Activated CD4-positive, alpha-beta T cell treated with anti-CD3 and anti-CD28 coated beads, Interleukin-2, amount 50 U/mL, for 4 hours (primary cell): ENCODE data around the gene PDX1.

Source experiments
- DNase-seq, 2 experiments: peaks; one replicate each; pipeline ENCODE4 v3.0.0-alpha.2; 2020

PDX1 gene

DNA sequence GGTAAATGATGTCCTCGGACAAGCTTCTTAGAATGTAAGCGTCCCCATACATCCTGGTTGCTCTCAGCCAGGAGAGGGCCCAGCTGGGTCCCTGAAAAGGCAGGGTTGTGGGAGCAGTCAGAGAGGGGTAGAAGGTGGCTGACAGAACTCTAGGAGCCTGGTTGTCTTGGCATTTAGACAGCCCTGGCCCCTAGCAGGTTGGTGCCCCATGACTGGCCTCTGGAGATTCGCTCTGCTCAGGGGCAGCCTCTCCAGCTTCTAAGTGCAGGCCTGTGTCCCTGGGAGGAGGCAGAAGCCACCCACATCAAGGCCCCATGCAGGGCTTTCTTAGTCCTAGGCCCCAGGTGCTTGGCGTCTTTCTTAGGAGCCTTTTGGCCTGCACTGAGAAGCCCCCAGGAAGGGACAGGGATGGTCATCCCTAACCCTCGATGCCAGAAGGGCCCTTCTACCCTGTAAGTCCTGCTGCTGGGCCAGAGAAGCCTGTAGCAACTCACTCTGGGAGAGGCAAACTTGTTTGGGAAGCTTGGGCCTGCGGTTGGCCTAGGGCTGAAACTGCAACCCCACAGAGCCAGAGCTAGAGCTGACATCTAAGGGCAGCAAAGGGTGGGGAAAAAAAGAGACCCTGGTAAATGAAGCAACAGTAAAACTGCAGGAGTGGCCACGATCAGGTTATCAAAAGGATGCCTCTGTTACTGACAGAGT is 52.1 kb downstream of the PDX1 start:
- DNase-seq: no peak

DNA sequence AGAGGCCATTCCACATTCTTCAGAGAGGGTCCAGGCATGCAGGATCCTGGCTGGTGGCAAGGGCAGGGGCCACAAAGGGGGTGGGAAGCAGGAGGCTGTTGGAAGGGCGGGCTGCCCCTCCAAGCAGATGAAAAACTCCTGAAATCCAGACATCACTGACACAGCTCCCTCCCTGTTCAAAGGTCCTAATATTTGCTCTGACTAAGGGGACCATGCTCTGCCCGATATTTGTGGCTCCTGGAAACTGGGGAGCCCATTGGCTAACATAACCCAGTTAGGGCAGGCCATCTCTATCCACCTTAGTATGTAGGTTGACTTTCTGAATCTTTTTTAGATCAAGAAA is 52.6 kb downstream of the PDX1 start:
- no peak for DNase-seq

DNA sequence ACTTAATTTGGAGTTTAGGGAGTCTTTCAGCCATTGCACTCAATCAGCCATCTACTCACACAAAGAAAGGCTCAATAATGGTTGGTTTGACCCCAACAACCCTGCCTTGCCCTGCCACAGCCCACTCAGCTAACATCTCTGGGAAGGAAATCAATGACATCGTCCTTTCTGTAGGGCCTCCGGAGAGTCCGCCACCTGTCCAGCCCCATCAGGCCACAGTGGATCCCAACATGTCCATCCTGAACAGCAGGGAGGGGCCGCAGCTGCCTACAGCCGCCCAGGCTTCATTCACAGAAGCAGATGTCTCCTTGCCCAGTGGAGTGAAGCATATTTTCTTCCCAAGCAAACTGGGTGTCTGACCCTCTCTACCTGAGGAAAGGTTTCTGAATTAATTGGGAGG is 53.5 kb downstream of the PDX1 start:
- no peak for DNase-seq

DNA sequence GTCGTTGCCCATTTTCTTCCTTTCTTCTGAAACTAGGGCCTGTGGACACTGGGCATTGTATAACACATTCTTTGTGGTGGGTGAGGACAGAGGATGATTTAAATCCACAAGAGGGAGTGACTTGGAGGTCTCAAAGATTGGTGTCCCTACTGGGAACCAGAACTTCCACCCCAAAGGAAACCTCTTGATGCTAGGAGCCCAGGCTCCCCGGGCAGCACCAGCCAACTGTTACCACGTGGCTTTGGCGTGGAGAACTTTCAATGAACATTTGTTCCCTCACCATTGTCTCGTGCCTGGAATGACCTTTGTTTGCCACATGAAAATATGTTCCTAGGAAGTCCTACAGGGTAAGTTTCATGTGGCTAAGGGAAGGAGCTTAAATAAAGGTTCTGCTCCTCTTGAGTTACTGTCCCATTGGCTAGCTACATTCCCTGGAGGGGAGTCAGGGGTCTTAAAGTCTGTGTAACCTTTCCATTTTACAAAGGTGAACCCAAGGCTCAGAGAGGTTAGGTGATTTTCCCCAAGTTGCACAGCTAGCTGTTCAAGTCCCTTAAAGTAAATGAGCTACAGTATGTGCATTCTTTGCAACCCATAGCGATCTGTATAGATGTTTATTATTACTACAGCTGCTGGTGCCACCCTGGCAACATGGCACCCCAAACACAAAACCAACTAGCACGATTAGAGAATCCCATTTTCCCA is 54.3 kb downstream of the PDX1 start:
- DNase-seq: no peak
